ENCODE data around the gene DISP2. TPM values are rescaled to one million over a fixed set of nuclear protein-coding genes. Genes with fewer than 3 reads are reported as not detected.

Gene DISP2
- total RNA-seq, 1 experiment from 2014 or later: 1.3 TPM

- DNase-seq: no peak
- H3K4me1 Mint-ChIP-seq (ENCODE audit: low read depth, unreplicated experiment): peaks cover 7% of the 10 kb centered on the region
- no TSS peak for BruUV-seq (replicated peaks)
- no peaks in the 10 kb centered on the region for H3K36me3 Mint-ChIP-seq (ENCODE audit: insufficient read depth, unreplicated experiment)
- H3K27ac Mint-ChIP-seq (ENCODE audit: unreplicated experiment): no peak overlapping the region
- intact Hi-C loops (cut with micrococcal nuclease; ENCODE audit: unreplicated experiment): no loop called here
- H3K4me3 Mint-ChIP-seq (ENCODE audit: low read depth, unreplicated experiment): no peak overlapping the region
- no peak for TF ChIP-seq CTCF (IDR thresholded peaks at IDR 0.05; ENCODE audit: unreplicated experiment)
- peaks cover 17% of the 10 kb centered on the region for H3K27me3 Mint-ChIP-seq (ENCODE audit: unreplicated experiment)
- H3K9me3 Mint-ChIP-seq (ENCODE audit: low read depth, unreplicated experiment): no peaks in the 10 kb centered on the region
- CTCF ChIA-PET: no interaction called here
Measured at GRCh38 chr15:40425681-40426080, 67.7 kb downstream of the DISP2 start.

GRCh38 chr15:40427188-40427587 lies 69.2 kb downstream of the DISP2 start:
- Mint-ChIP-seq H3K9me3 (ENCODE audit: low read depth, unreplicated experiment) (no peaks in the 10 kb centered on the region), H3K36me3 (ENCODE audit: insufficient read depth, unreplicated experiment) (no peaks in the 10 kb centered on the region), H3K4me3 (ENCODE audit: low read depth, unreplicated experiment) (no peak overlapping the region), H3K4me1 (ENCODE audit: low read depth, unreplicated experiment) (no peaks in the 10 kb centered on the region), H3K27me3 (ENCODE audit: unreplicated experiment) (peaks cover 22% of the 10 kb centered on the region), H3K27ac (ENCODE audit: unreplicated experiment) (no peak overlapping the region)
- no peak for TF ChIP-seq CTCF (IDR thresholded peaks at IDR 0.05; ENCODE audit: unreplicated experiment)
- DNase-seq: no peak
- intact Hi-C loops (cut with micrococcal nuclease; ENCODE audit: unreplicated experiment): no loop called here
- CTCF ChIA-PET: no interaction called here
- no TSS peak for BruUV-seq (replicated peaks)

GRCh38 chr15:40428185-40428584 lies 70.2 kb downstream of the DISP2 start:
- no peaks in the 10 kb centered on the region for H3K36me3 Mint-ChIP-seq (ENCODE audit: insufficient read depth, unreplicated experiment)
- no peaks in the 10 kb centered on the region for H3K9me3 Mint-ChIP-seq (ENCODE audit: low read depth, unreplicated experiment)
- no peak for TF ChIP-seq CTCF (IDR thresholded peaks at IDR 0.05; ENCODE audit: unreplicated experiment)
- peaks cover 24% of the 10 kb centered on the region for H3K27me3 Mint-ChIP-seq (ENCODE audit: unreplicated experiment)
- BruUV-seq (replicated peaks): no TSS peak
- H3K4me3 Mint-ChIP-seq (ENCODE audit: low read depth, unreplicated experiment): no peak overlapping the region
- CTCF ChIA-PET: no interaction called here
- H3K4me1 Mint-ChIP-seq (ENCODE audit: low read depth, unreplicated experiment): no peaks in the 10 kb centered on the region
- no peak overlapping the region for H3K27ac Mint-ChIP-seq (ENCODE audit: unreplicated experiment)
- intact Hi-C loops (cut with micrococcal nuclease; ENCODE audit: unreplicated experiment): no loop called here
- no peak for DNase-seq

Other genes starting within 250 kb of the DISP2 start
- gene BMF, start 249.3 kb upstream of the DISP2 start, total RNA-seq (2022): 7.9 and 11.5 TPM in 2 replicates
- 39.0 and 41.8 TPM in 2 replicates for gene BUB1B, start 197.2 kb upstream of the DISP2 start, total RNA-seq (2022)
- 7.0 and 7.1 TPM in 2 replicates for gene PAK6, start 119.2 kb upstream of the DISP2 start, total RNA-seq (2022)
- gene ANKRD63, start 75.2 kb upstream of the DISP2 start, total RNA-seq (2022): 0.56 TPM in 1 of 2 replicates, not detected in the other
- 37.3 and 43.1 TPM in 2 replicates for gene PLCB2, start 50.3 kb upstream of the DISP2 start, total RNA-seq (2022)
- gene INAFM2, start 34.5 kb upstream of the DISP2 start, total RNA-seq (2022): 14.3 and 16.6 TPM in 2 replicates
- 85.6 and 102 TPM in 2 replicates for gene CCDC9B, start 17.3 kb upstream of the DISP2 start, total RNA-seq (2022)
- not detected in 2 replicates for gene PHGR1, start 7.2 kb upstream of the DISP2 start, total RNA-seq (2022)
- gene KNSTRN, start 24.5 kb downstream of the DISP2 start, total RNA-seq (2022): 29.5 and 44.5 TPM in 2 replicates
- gene IVD, start 47.6 kb downstream of the DISP2 start, total RNA-seq (2022): 46.6 and 54.2 TPM in 2 replicates
- 15.6 and 17.2 TPM in 2 replicates for gene BAHD1, start 82.7 kb downstream of the DISP2 start, total RNA-seq (2022)
- gene CHST14, start 112.8 kb downstream of the DISP2 start, total RNA-seq (2022): 8.7 and 11.5 TPM in 2 replicates
- 11.4 and 13.6 TPM in 2 replicates for gene CCDC32, start 206.8 kb downstream of the DISP2 start, total RNA-seq (2022)
- 8.5 and 9.2 TPM in 2 replicates for gene RPUSD2, start 211.1 kb downstream of the DISP2 start, total RNA-seq (2022)
- 11.0 and 19.0 TPM in 2 replicates for gene KNL1, start 236.0 kb downstream of the DISP2 start, total RNA-seq (2022)

All from Calu3 (cell line).